Upper lobe of left lung (tissue), 4 donors: Measurements from ENCODE around the gene CSF1.
"Not testable (repeated sequence)": the region's sequence is repeated elsewhere in the genome, so short reads cannot be mapped to it uniquely, and the experiment has no call there.

Source experiments
- CTCF ChIP-seq, 6 experiments: fragments of 450-650 bp in 4 of 6; fragments of 200-600 bp in 2 of 6; sonication (generic) in 2 of 6; IDR thresholded peaks; one replicate each; pipeline ENCODE4 v1.5.1; 2016 to 2019; ENCODE audit warnings: antibody characterized with exemption in 6 of 6
- EP300 ChIP-seq, 4 donors: sonication (generic); formaldehyde crosslinking; IDR thresholded peaks; one replicate each; pipeline ENCODE4 v1.5.1; 2017; ENCODE audit warnings: antibody characterized with exemption in 4 of 4, control low read depth in 2 of 4
- POLR2A ChIP-seq, 4 donors: fragments of 450-650 bp; IDR thresholded peaks; one replicate each; pipeline ENCODE4 v1.5.1; 2016 to 2017; ENCODE audit warnings: antibody characterized with exemption in 4 of 4, mild to moderate bottlenecking in 2 of 4
- POLR2AphosphoS5 ChIP-seq, 2 donors: sonication (generic); formaldehyde crosslinking; IDR thresholded peaks; one replicate each; pipeline ENCODE4 v1.5.1; 2017; ENCODE audit warnings: antibody characterized with exemption in 2 of 2

GRCh38 chr1:109920391-109920790, 9.7 kb downstream of the CSF1 start:
- TF ChIP-seq EP300, CTCF, POLR2A, POLR2AphosphoS5 (IDR thresholded peaks at IDR 0.05): not testable (repeated sequence)
